Parathyroid adenoma (tissue), 2 donors: ENCODE results near the gene TGM2.

Experiments used
- H2AFZ ChIP-seq: fragments of 300-600 bp; sonication (generic); one replicate; pipeline ENCODE4 v1.7.0; 2017; ENCODE audit warnings: antibody characterized with exemption, mild to moderate bottlenecking
- H3K27ac ChIP-seq: fragments of 300-600 bp; sonication (generic); one replicate; pipeline ENCODE4 v1.7.0; 2017
- H3K27me3 ChIP-seq: fragments of 300-600 bp; sonication (generic); one replicate; pipeline ENCODE4 v1.7.0; 2017; ENCODE audit warnings: low read length; ENCODE audit not compliant: control insufficient read depth, insufficient read depth
- H3K36me3 ChIP-seq: fragments of 300-600 bp; sonication (generic); one replicate; pipeline ENCODE4 v1.7.0; 2017; ENCODE audit warnings: low read length; ENCODE audit not compliant: control insufficient read depth, insufficient read depth
- H3K4me1 ChIP-seq: fragments of 300-600 bp; sonication (generic); one replicate; pipeline ENCODE4 v1.7.0; 2017; ENCODE audit warnings: control low read depth
- H3K4me2 ChIP-seq: fragments of 300-600 bp; sonication (generic); one replicate; pipeline ENCODE4 v1.7.0; 2017; ENCODE audit warnings: low read length
- H3K4me3 ChIP-seq: fragments of 300-600 bp; sonication (generic); one replicate; pipeline ENCODE4 v1.7.0; 2017; ENCODE audit warnings: low read depth, low read length
- H3K79me2 ChIP-seq: fragments of 300-600 bp; sonication (generic); one replicate; pipeline ENCODE4 v1.7.0; 2017; ENCODE audit warnings: control low read depth
- H3K9ac ChIP-seq: fragments of 300-600 bp; sonication (generic); one replicate; pipeline ENCODE4 v1.7.0; 2017; ENCODE audit warnings: mild to moderate bottlenecking
- H3K9me3 ChIP-seq: fragments of 300-600 bp; sonication (generic); one replicate; pipeline ENCODE4 v1.7.0; 2017; ENCODE audit warnings: low read length; ENCODE audit not compliant: control insufficient read depth
- CTCF ChIP-seq: fragments of 300-600 bp; sonication (generic); IDR thresholded peaks from one replicate; pipeline ENCODE4 v1.7.0; 2017; ENCODE audit warnings: antibody characterized with exemption, mild to moderate bottlenecking
- donor health status: primary hyperparathyroidism.

TGM2 gene

GRCh38 chr20:38139977-38140753 lies 24.9 kb downstream of the TGM2 start:
- Histone ChIP-seq H3K4me1 (peaks cover 18% of the 10 kb centered on the region), H2AFZ (no peak overlapping the region), H3K9ac (no peak overlapping the region), H3K4me3 (no peak overlapping the region), H3K4me2 (no peak overlapping the region), H3K27me3 (no peaks in the 10 kb centered on the region), H3K27ac (no peak overlapping the region), H3K79me2 (no peaks in the 10 kb centered on the region), H3K36me3 (no peaks in the 10 kb centered on the region), H3K9me3 (no peaks in the 10 kb centered on the region)
- no peak for TF ChIP-seq CTCF

- H3K36me3 ChIP-seq, result no peaks in the 10 kb centered on the region
- no peaks in the 10 kb centered on the region for H3K27me3 ChIP-seq
- H3K4me3 ChIP-seq, result no peak overlapping the region
- H3K9ac ChIP-seq, result no peak overlapping the region
- no peaks in the 10 kb centered on the region for H3K9me3 ChIP-seq
- no peak for TF ChIP-seq CTCF
- H3K79me2 ChIP-seq, result no peaks in the 10 kb centered on the region
- peaks cover 24% of the 10 kb centered on the region for H3K4me1 ChIP-seq
- no peak overlapping the region for H2AFZ ChIP-seq
- H3K4me2 ChIP-seq, result no peak overlapping the region
- H3K27ac ChIP-seq, result no peak overlapping the region
Observed at GRCh38 chr20:38139156-38139912, 25.7 kb downstream of the TGM2 start.

- H3K4me1 ChIP-seq, result peaks cover 23% of the 10 kb centered on the region
- H3K9ac ChIP-seq, result no peak overlapping the region
- H3K4me2 ChIP-seq, result no peak overlapping the region
- no peak for TF ChIP-seq CTCF
- H3K27ac ChIP-seq, result no peak overlapping the region
- no peaks in the 10 kb centered on the region for H3K36me3 ChIP-seq
- no peak overlapping the region for H2AFZ ChIP-seq
- no peaks in the 10 kb centered on the region for H3K9me3 ChIP-seq
- no peaks in the 10 kb centered on the region for H3K79me2 ChIP-seq
- H3K4me3 ChIP-seq, result no peak overlapping the region
- no peaks in the 10 kb centered on the region for H3K27me3 ChIP-seq
Observed at GRCh38 chr20:38138086-38138778, 26.8 kb downstream of the TGM2 start.

GRCh38 chr20:38137441-38138037 lies 27.5 kb downstream of the TGM2 start:
- Histone ChIP-seq H3K27me3 (no peaks in the 10 kb centered on the region), H3K27ac (no peak overlapping the region), H3K79me2 (no peaks in the 10 kb centered on the region), H3K36me3 (no peaks in the 10 kb centered on the region), H3K4me2 (no peak overlapping the region), H3K9me3 (no peaks in the 10 kb centered on the region), H3K9ac (no peak overlapping the region), H2AFZ (no peak overlapping the region), H3K4me3 (no peak overlapping the region), H3K4me1 (peaks cover 21% of the 10 kb centered on the region)
- no peak for TF ChIP-seq CTCF
